Stimulated activated CD4-positive, alpha-beta T cell treated with anti-CD3 and anti-CD28 coated beads, Interleukin-4, amount 100 ng/mL, for 48 hours (primary cell): ENCODE measurements around the gene MED4.

Experiments used
- DNase-seq, 2 donors: peaks; one replicate each; pipeline ENCODE4 v3.0.0-alpha.2; 2020; ENCODE audit warnings: low read depth in 2 of 2

The MED4 gene

GRCh38 chr13:48037346-48038173, 57.3 kb downstream of the MED4 start, which contains the start of gene NUDT15:
Gene NUDT15 (plus strand): TSS chr13:48037726. CDS start chr13:48037747, 21 bp downstream.
- DNase-seq: peak; percentile 91

- DNase-seq: no peak
Measured at GRCh38 chr13:48029859-48030258, 65.0 kb downstream of the MED4 start.

GRCh38 chr13:48028066-48028465, 66.8 kb downstream of the MED4 start:
- DNase-seq: no peak
